Endothelial cell of umbilical vein (primary cell): ENCODE data around the gene PGA5. TPM values are rescaled to one million over a fixed set of nuclear protein-coding genes. Genes with fewer than 3 reads are reported as not detected.

Source experiments
- BruUV-seq: library from RNA; stranded (reverse); fragments of 400-500 nt; replicated peaks from 2 replicates; lab custom pipeline; 2021; lab: Mats Ljungman, UMichigan
- CTCF ChIA-PET: fragments of 300-600, 350-600 bp; sonication (Branson Sonifier 250); formaldehyde crosslinking; loops from one replicate; lab custom pipeline; 2021; ENCODE audit warnings: antibody characterized with exemption, inconsistent platforms; lab: Charles Lee
- POLR2A ChIA-PET: fragments of 300-600, 350-600 bp; sonication (Branson Sonifier 250); formaldehyde crosslinking; loops from one replicate; lab custom pipeline; 2021; ENCODE audit warnings: antibody characterized with exemption, inconsistent platforms; lab: Charles Lee
- DNase-seq: peaks from one replicate; pipeline ENCODE4 v3.0.0-alpha.2; 2011; ENCODE audit warnings: low read depth, low spot score
- FAIRE-seq: peaks from 2 replicates; lab custom pipeline; 2011; peaks lifted over from hg19 to GRCh38; lab: Jason Lieb, UNC
- H2AFZ ChIP-seq: 2 replicates; pipeline ENCODE4 v1.6.0; 2012; ENCODE audit warnings: low read depth, low read length, control low read depth, inconsistent platforms
- H3K27ac ChIP-seq: 2 replicates; pipeline ENCODE4 v1.5.1; 2011; ENCODE audit warnings: low read depth, mild to moderate bottlenecking, control low read depth, low read length, moderate library complexity; ENCODE audit not compliant: insufficient read depth
- H3K27me3 ChIP-seq, 2 experiments: 2 replicates each; pipeline versions ENCODE4 v1.6.0 to v1.6.1; 2011; ENCODE audit warnings: low read length in 2 of 2, mixed read lengths in 1 of 2; ENCODE audit not compliant: control insufficient read depth in 2 of 2, insufficient read depth in 2 of 2
- H3K36me3 ChIP-seq, 2 experiments: 2 replicates in 1 of 2; 3 replicates in 1 of 2; pipeline ENCODE4 v1.5.1; 2011; ENCODE audit warnings: low read length in 2 of 2, mild to moderate bottlenecking in 1 of 2, moderate library complexity in 1 of 2; ENCODE audit not compliant: control insufficient read depth in 2 of 2, insufficient read depth in 2 of 2; ENCODE audit errors: extremely low read depth in 1 of 2
- H3K4me1 ChIP-seq: 3 replicates; pipeline ENCODE4 v1.5.1; 2011; ENCODE audit warnings: mild to moderate bottlenecking, low read length; ENCODE audit not compliant: control insufficient read depth, insufficient read depth; ENCODE audit errors: extremely low read depth
- H3K4me2 ChIP-seq: 2 replicates; pipeline ENCODE4 v1.6.1; 2011; ENCODE audit warnings: low read length, control low read depth, mixed read lengths; ENCODE audit not compliant: insufficient read depth
- H3K4me3 ChIP-seq, 3 experiments: fragments of 200-600 bp in 1 of 3; sonication (generic), shearing (Covaris generic) in 1 of 3; replicated peaks in 1 of 3; 2 replicates each; pipeline ENCODE4 v1.5.1; 2011 to 2016; ENCODE audit warnings: control low read depth in 3 of 3, low read length in 3 of 3, mild to moderate bottlenecking in 2 of 3, inconsistent platforms in 1 of 3, low read depth in 1 of 3, moderate library complexity in 1 of 3; ENCODE audit not compliant: insufficient read depth in 1 of 3
- H3K79me2 ChIP-seq: 2 replicates; pipeline ENCODE4 v1.6.0; 2012; ENCODE audit warnings: low read length, inconsistent platforms; ENCODE audit not compliant: control insufficient read depth, insufficient read depth
- H3K9ac ChIP-seq: replicated peaks from 2 replicates; pipeline ENCODE3; 2011; ENCODE audit warnings: low read length, control low read depth; ENCODE audit not compliant: insufficient read depth; ENCODE audit errors: extremely low read depth
- H3K9me1 ChIP-seq: replicated peaks from 3 replicates; pipeline ENCODE4 v1.6.0; 2011; ENCODE audit warnings: mild to moderate bottlenecking, low read length; ENCODE audit not compliant: control insufficient read depth, insufficient read depth; ENCODE audit errors: extremely low read depth
- H3K9me3 ChIP-seq: replicated peaks from 2 replicates; pipeline ENCODE4 v1.5.1; 2012; ENCODE audit warnings: low read length, inconsistent platforms; ENCODE audit not compliant: control insufficient read depth, insufficient read depth
- H4K20me1 ChIP-seq: replicated peaks from 2 replicates; pipeline ENCODE3; 2011; ENCODE audit warnings: mild to moderate bottlenecking, low read length; ENCODE audit not compliant: control insufficient read depth, insufficient read depth; ENCODE audit errors: extremely low read depth
- EZH2 ChIP-seq: IDR thresholded peaks from 2 replicates; pipeline ENCODE4 v1.6.1; 2012; ENCODE audit warnings: borderline replicate concordance, low read depth, mild to moderate bottlenecking, moderate library complexity, low read length, inconsistent platforms; ENCODE audit not compliant: severe bottlenecking
- FOS ChIP-seq: IDR thresholded peaks from 2 replicates; pipeline ENCODE4 v1.6.1; 2011; ENCODE audit warnings: mild to moderate bottlenecking, low read length, moderate library complexity, borderline replicate concordance; ENCODE audit not compliant: insufficient read depth
- GATA2 ChIP-seq: IDR thresholded peaks from 2 replicates; pipeline ENCODE4 v1.7.0; 2011; ENCODE audit warnings: low read depth, mild to moderate bottlenecking, moderate library complexity, mixed read lengths, low read length; ENCODE audit not compliant: insufficient read length, insufficient read depth
- JUN ChIP-seq: IDR thresholded peaks from 2 replicates; pipeline ENCODE4 v1.6.1; 2011; ENCODE audit warnings: borderline replicate concordance, low read depth; ENCODE audit not compliant: insufficient read length, insufficient read depth
- MYC ChIP-seq: IDR thresholded peaks from one replicate; pipeline ENCODE4 v1.6.1; 2011; ENCODE audit warnings: mild to moderate bottlenecking, low read depth, low read length
- POLR2A ChIP-seq: IDR thresholded peaks from 2 replicates; pipeline ENCODE4 v1.6.1; 2012; ENCODE audit warnings: low read depth, mild to moderate bottlenecking, control low read depth, low read length
- POLR2AphosphoS5 ChIP-seq: IDR thresholded peaks from 2 replicates; pipeline ENCODE4 v1.6.1; 2012; ENCODE audit warnings: low read depth, mild to moderate bottlenecking, control low read depth, low read length, moderate library complexity; ENCODE audit not compliant: insufficient read depth
- dilution Hi-C: fragments of 300-500 bp; cut with MboI; formaldehyde crosslinking; loops from one replicate; pipeline ENCODE4 v1.15.0; 2019; ENCODE audit warnings: low sequenced_read_pairs; ENCODE audit not compliant: extremely low pct_ligation_motif_present
- intact Hi-C: fragments of 100-400 bp; cut with micrococcal nuclease; formaldehyde crosslinking; loops from one replicate; pipeline ENCODE4 v1.10.0; 2022
- polyA plus RNA-seq, 4 experiments: library from polyadenylated mRNA; depleted of rRNA in 3 of 4; stranded (reverse) in 3 of 4; unstranded in 1 of 4; fragments of >200 nt; gene quantifications; 2 replicates each; pipeline versions ENCODE4 v1.2.1 to v1.2.3, GENCODE V29; 2011 to 2012; ENCODE audit warnings: missing spikeins in 1 of 4
- total RNA-seq: library from RNA; stranded (reverse); gene quantifications from 2 replicates; pipeline ENCODE4 v1.2.3, GENCODE V29; 2021
- TF ChIP-seq, protein P1 (sequence below): IDR thresholded peaks from 2 replicates; pipeline ENCODE4 v1.6.1; 2011; ENCODE audit not compliant: insufficient read depth, insufficient read length
- TF ChIP-seq, protein P2 (sequence below), 2 donors: IDR thresholded peaks; 1 replicate in 1 of 2; 2 replicates in 1 of 2; pipeline ENCODE4 v1.5.1; 2011; ENCODE audit warnings: low read length in 2 of 2, mild to moderate bottlenecking in 2 of 2, moderate library complexity in 2 of 2, control low read depth in 1 of 2, inconsistent platforms in 1 of 2, low read depth in 1 of 2; ENCODE audit not compliant: insufficient read depth in 1 of 2; ENCODE audit errors: extremely low read depth in 1 of 2

Gene PGA5
- total and polyA plus RNA-seq, 2 donors (not counting 3 experiments of a cell fraction or from before 2014, with no cell fraction given), result not detected

DNA sequence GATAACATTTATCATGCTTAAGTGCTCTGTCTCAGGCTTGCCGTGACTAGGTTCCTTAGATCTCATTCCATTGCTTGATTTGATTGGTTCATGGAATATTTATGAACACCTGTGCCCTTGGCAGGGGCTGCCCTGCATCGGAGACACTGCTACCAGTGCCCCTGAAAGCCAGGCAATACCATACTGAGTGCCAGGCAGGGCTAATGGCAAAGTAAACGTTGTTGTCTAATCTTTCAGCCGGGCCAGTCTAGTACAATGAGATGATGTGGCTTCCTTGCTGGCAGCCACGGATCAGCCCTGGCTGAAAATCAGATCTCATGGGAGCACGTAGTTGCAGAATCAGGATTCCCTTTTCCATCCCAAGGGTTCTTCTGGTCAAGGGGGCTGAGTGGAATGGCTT lies 42.6 kb upstream of the PGA5 start:
- no peak for DNase-seq
- intact Hi-C loops, result no loop called here
- H3K4me1 ChIP-seq, result no peaks in the 10 kb centered on the region
- H3K4me2 ChIP-seq, result no peak overlapping the region
- H3K9me3 ChIP-seq, result no peaks in the 10 kb centered on the region
- no peak overlapping the region for H3K27ac ChIP-seq
- H3K9ac ChIP-seq, result no peak overlapping the region
- H2AFZ ChIP-seq, result no peak overlapping the region
- H3K36me3 ChIP-seq, result no peaks in the 10 kb centered on the region
- no TSS peak for BruUV-seq
- CTCF ChIA-PET, result no interaction called here
- no peak for FAIRE-seq
- no peaks in the 10 kb centered on the region for H4K20me1 ChIP-seq
- TF ChIP-seq, protein P1, sequence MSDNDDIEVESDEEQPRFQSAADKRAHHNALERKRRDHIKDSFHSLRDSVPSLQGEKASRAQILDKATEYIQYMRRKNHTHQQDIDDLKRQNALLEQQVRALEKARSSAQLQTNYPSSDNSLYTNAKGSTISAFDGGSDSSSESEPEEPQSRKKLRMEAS, result no peak
- TF ChIP-seq, protein P2, sequence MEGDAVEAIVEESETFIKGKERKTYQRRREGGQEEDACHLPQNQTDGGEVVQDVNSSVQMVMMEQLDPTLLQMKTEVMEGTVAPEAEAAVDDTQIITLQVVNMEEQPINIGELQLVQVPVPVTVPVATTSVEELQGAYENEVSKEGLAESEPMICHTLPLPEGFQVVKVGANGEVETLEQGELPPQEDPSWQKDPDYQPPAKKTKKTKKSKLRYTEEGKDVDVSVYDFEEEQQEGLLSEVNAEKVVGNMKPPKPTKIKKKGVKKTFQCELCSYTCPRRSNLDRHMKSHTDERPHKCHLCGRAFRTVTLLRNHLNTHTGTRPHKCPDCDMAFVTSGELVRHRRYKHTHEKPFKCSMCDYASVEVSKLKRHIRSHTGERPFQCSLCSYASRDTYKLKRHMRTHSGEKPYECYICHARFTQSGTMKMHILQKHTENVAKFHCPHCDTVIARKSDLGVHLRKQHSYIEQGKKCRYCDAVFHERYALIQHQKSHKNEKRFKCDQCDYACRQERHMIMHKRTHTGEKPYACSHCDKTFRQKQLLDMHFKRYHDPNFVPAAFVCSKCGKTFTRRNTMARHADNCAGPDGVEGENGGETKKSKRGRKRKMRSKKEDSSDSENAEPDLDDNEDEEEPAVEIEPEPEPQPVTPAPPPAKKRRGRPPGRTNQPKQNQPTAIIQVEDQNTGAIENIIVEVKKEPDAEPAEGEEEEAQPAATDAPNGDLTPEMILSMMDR (IDR thresholded peaks at IDR 0.05; ENCODE audit: extremely low read depth in 1 of 2, insufficient read depth in 1 of 2, low read depth in 1 of 2, low read length in 2 of 2), result no peak
- no peak for TF ChIP-seq GATA2
- no peak for TF ChIP-seq FOS
- no peak for TF ChIP-seq JUN
- no peak for TF ChIP-seq EZH2
- TF ChIP-seq MYC, result no peak
- no peak for TF ChIP-seq POLR2A
- no peak for TF ChIP-seq POLR2AphosphoS5
- POLR2A ChIA-PET, result no interaction called here
- dilution Hi-C loops, result no loop called here
- no peak overlapping the region for H3K4me3 ChIP-seq
- H3K27me3 ChIP-seq, result no peaks in the 10 kb centered on the region
- H3K9me1 ChIP-seq, result no peaks in the 10 kb centered on the region
- H3K79me2 ChIP-seq, result no peaks in the 10 kb centered on the region
